Cardiac muscle cell (in vitro differentiated cells and primary cell): Measurements from ENCODE around the gene FBXO33. TPM values are rescaled to one million over a fixed set of nuclear protein-coding genes. Genes with fewer than 3 reads are reported as not detected.

Source experiments
- DNase-seq, 2 donors: peaks; one replicate each; pipeline versions ENCODE4 v3.0.0 to v3.0.0-alpha.2; 2010 to 2017; ENCODE audit warnings: low read depth in 1 of 2, low spot score in 1 of 2
- H3K27ac ChIP-seq: fragments of 200-600 bp; sonication (generic); 2 replicates; pipeline ENCODE4 v1.5.1; 2016
- H3K27me3 ChIP-seq: fragments of 200-600 bp; sonication (generic); 2 replicates; pipeline ENCODE4 v1.6.0; 2016; ENCODE audit warnings: control low read depth
- H3K36me3 ChIP-seq: fragments of 200-600 bp; sonication (generic); 2 replicates; pipeline ENCODE4 v1.5.1; 2016; ENCODE audit warnings: control low read depth
- H3K4me1 ChIP-seq: fragments of 200-600 bp; sonication (generic); 2 replicates; pipeline ENCODE4 v1.8.1; 2017; ENCODE audit warnings: low read depth, mild to moderate bottlenecking, mixed run types
- H3K4me3 ChIP-seq: fragments of 200-600 bp; sonication (generic); 2 replicates; pipeline ENCODE4 v1.5.1; 2016; ENCODE audit warnings: mild to moderate bottlenecking
- H3K9me3 ChIP-seq: fragments of 200-600 bp; sonication (generic); 2 replicates; pipeline ENCODE4 v1.5.1; 2017; ENCODE audit warnings: low read depth, mild to moderate bottlenecking, control low read depth
- CTCF ChIP-seq: IDR thresholded peaks from 2 replicates; pipeline ENCODE4 v1.5.1; 2012; ENCODE audit warnings: low read depth, mild to moderate bottlenecking, low read length
- polyA plus RNA-seq: library from polyadenylated mRNA; unstranded; fragments of >200 nt; fragmentation: Nextera tagmentation; extraction: Ambion mirVana; gene quantifications from 2 replicates; pipeline ENCODE4 v1.2.1, GENCODE V29; 2016
- total RNA-seq: library from RNA; depleted of rRNA; stranded (reverse); fragments of >200 nt; gene quantifications from 2 replicates; pipeline ENCODE4 v1.2.3, GENCODE V29; 2016

Gene FBXO33
- total and polyA plus RNA-seq, 2 experiments from 2014 or later: 13.6 to 14.0 TPM

- no peaks in the 10 kb centered on the region for H3K27me3 ChIP-seq
- TF ChIP-seq CTCF: no peak
- H3K4me1 ChIP-seq: peaks cover 14% of the 10 kb centered on the region
- H3K36me3 ChIP-seq: no peaks in the 10 kb centered on the region
- H3K27ac ChIP-seq: no peak overlapping the region
- no peaks in the 10 kb centered on the region for H3K9me3 ChIP-seq
- no peak for DNase-seq
- H3K4me3 ChIP-seq: no peak overlapping the region
These were observed 27.7 kb upstream of the FBXO33 start for GRCh38 chr14:39459795-39460478.

- Histone ChIP-seq H3K4me3 (no peak overlapping the region), H3K27me3 (no peaks in the 10 kb centered on the region), H3K9me3 (no peaks in the 10 kb centered on the region), H3K4me1 (peaks cover 27% of the 10 kb centered on the region), H3K27ac (no peak overlapping the region), H3K36me3 (no peaks in the 10 kb centered on the region)
- no peak for DNase-seq
- TF ChIP-seq CTCF: no peak
These were observed 24.5 kb upstream of the FBXO33 start for GRCh38 chr14:39456702-39457250.

DNA sequence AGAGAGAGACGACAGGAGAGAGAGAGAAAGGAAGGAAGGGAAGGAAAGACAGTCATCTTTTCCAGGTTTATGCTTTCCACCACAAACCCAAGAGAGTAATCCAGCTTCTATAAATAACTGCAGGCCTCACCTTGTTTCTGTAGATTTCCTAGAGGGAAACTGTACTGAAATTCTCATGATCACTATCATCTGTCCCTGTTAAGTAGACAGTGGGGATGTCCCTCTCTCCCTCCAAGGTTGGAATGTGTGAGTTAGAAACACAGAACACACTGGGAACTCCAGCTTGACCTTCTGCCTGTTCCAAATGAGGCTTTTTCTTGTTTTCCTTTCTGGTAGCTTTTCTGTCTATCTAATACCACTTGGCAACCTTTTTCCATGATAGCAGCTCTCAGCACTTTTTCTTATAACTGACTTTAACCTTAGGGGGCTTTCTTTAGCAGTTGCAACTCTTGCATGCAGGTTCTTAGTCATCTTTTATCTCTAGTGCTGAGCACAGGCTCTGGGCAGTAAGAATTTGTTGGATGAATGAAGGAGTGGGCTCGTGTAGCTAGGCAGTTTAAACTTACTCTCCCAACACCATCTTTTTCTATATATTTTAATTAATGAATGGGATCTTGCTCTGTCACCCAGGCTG, 22.8 kb upstream of the FBXO33 start:
- no peaks in the 10 kb centered on the region for H3K9me3 ChIP-seq
- no peak for TF ChIP-seq CTCF
- H3K4me3 ChIP-seq: no peak overlapping the region
- peaks cover 27% of the 10 kb centered on the region for H3K4me1 ChIP-seq
- H3K27me3 ChIP-seq: no peaks in the 10 kb centered on the region
- no peaks in the 10 kb centered on the region for H3K36me3 ChIP-seq
- H3K27ac ChIP-seq: peak overlapping the region; percentile 83
- DNase-seq: peak in 1 of 2 donors; percentile 38

GRCh38 chr14:39452680-39453079, 20.4 kb upstream of the FBXO33 start:
- H3K27ac ChIP-seq: no peak overlapping the region
- no peaks in the 10 kb centered on the region for H3K36me3 ChIP-seq
- no peaks in the 10 kb centered on the region for H3K27me3 ChIP-seq
- no peak overlapping the region for H3K4me3 ChIP-seq
- peaks cover 37% of the 10 kb centered on the region for H3K4me1 ChIP-seq
- DNase-seq: no peak
- H3K9me3 ChIP-seq: no peaks in the 10 kb centered on the region
- TF ChIP-seq CTCF: no peak

GRCh38 chr14:39451811-39452210, 19.6 kb upstream of the FBXO33 start:
- TF ChIP-seq CTCF: no peak
- no peaks in the 10 kb centered on the region for H3K9me3 ChIP-seq
- no peaks in the 10 kb centered on the region for H3K27me3 ChIP-seq
- no peak overlapping the region for H3K27ac ChIP-seq
- no peak for DNase-seq
- no peak overlapping the region for H3K4me3 ChIP-seq
- no peaks in the 10 kb centered on the region for H3K36me3 ChIP-seq
- H3K4me1 ChIP-seq: peaks cover 42% of the 10 kb centered on the region
